Brain microvascular endothelial cell (primary cell): ENCODE measurements around the gene ZCCHC24.

Experiments used
- DNase-seq: peaks from one replicate; pipeline ENCODE4 v3.0.0-alpha.2; 2020
- H3K27ac ChIP-seq: fragments of 250-450 bp; sonication (Bioruptor Pico); 2 replicates; pipeline ENCODE4 v1.5.1; 2020; ENCODE audit warnings: mild to moderate bottlenecking, moderate library complexity
- H3K27me3 ChIP-seq: fragments of 250-450 bp; sonication (Bioruptor Pico); replicated peaks from 2 replicates; pipeline ENCODE4 v1.5.1; 2020; ENCODE audit warnings: mild to moderate bottlenecking
- H3K36me3 ChIP-seq: fragments of 250-450 bp; sonication (Bioruptor Pico); replicated peaks from 2 replicates; pipeline ENCODE4 v1.5.1; 2020; ENCODE audit warnings: mild to moderate bottlenecking
- H3K4me3 ChIP-seq: 2 replicates; pipeline ENCODE4 v1.5.1; 2011; ENCODE audit warnings: low read depth, mild to moderate bottlenecking, control low read depth, low read length, moderate library complexity
- in situ Hi-C: cut with HindIII; loops from 2 replicates; pipeline ENCODE4 v1.10.0; 2017; ENCODE audit warnings: low sequenced_read_pairs, low pct_ligation_motif_present
- TF ChIP-seq, protein P1 (sequence below): IDR thresholded peaks from 2 replicates; pipeline ENCODE4 v1.5.1; 2011; ENCODE audit warnings: low read depth, mild to moderate bottlenecking, moderate library complexity, low read length, control low read depth, inconsistent platforms; ENCODE audit errors: missing control alignments

The ZCCHC24 gene

DNA sequence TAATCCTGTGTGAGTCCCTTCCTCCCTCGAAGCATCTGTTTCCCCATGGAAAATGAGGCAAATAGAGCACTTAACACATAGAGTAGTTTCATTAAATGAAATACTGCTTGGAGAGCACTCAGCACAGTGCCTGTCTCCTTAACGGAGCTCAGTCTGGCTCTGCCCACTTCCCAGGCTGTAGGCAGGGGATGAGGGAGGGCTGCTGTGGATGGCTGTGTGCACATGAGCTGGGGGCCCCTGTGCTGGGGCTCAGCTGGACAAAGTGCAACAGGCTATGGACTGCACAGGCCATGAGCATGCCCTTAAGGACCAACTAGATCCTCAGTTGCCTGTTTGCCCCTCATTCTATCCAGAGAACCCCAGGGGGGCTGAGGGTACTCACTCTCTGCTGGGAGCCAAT is 14.5 kb downstream of the ZCCHC24 start:
- H3K36me3 ChIP-seq: peaks cover 11% of the 10 kb centered on the region
- no peaks in the 10 kb centered on the region for H3K27me3 ChIP-seq
- no peak overlapping the region for H3K27ac ChIP-seq
- no peak overlapping the region for H3K4me3 ChIP-seq
- DNase-seq: no peak
- TF ChIP-seq, protein P1, sequence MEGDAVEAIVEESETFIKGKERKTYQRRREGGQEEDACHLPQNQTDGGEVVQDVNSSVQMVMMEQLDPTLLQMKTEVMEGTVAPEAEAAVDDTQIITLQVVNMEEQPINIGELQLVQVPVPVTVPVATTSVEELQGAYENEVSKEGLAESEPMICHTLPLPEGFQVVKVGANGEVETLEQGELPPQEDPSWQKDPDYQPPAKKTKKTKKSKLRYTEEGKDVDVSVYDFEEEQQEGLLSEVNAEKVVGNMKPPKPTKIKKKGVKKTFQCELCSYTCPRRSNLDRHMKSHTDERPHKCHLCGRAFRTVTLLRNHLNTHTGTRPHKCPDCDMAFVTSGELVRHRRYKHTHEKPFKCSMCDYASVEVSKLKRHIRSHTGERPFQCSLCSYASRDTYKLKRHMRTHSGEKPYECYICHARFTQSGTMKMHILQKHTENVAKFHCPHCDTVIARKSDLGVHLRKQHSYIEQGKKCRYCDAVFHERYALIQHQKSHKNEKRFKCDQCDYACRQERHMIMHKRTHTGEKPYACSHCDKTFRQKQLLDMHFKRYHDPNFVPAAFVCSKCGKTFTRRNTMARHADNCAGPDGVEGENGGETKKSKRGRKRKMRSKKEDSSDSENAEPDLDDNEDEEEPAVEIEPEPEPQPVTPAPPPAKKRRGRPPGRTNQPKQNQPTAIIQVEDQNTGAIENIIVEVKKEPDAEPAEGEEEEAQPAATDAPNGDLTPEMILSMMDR: no peak
- in situ Hi-C loops: no loop called here

DNA sequence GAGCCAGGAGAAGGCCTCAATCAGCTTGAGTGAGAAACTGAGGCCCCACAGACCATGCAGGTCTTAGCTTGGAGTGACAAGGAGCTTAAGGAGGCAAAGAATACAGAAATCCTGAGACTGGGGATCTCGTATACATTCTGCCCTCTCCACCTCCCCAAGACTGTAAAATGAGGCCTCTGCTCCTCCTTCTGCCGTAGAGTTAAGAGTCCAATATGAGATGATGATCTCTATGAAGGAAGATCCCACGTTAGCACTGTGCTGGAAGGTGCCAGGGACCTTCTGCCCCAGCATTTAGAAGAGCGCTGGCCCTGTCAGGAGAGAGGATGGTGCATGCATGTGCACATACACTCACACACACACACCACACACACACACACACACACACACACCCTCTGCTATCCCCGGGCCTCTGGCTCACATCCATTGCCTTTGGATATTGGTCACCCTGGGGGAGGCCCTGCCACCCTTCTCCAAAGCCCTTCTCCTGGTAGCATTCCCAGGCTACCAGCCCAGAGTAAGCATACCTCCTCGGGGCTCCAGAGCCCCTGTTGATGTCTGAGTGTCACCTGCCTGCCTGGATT is 15.0 kb downstream of the ZCCHC24 start:
- Histone ChIP-seq H3K4me3 (no peak overlapping the region), H3K36me3 (peaks cover 14% of the 10 kb centered on the region), H3K27me3 (no peaks in the 10 kb centered on the region), H3K27ac (no peak overlapping the region)
- DNase-seq: no peak
- TF ChIP-seq, protein P1: no peak
- in situ Hi-C loops: no loop called here

DNA sequence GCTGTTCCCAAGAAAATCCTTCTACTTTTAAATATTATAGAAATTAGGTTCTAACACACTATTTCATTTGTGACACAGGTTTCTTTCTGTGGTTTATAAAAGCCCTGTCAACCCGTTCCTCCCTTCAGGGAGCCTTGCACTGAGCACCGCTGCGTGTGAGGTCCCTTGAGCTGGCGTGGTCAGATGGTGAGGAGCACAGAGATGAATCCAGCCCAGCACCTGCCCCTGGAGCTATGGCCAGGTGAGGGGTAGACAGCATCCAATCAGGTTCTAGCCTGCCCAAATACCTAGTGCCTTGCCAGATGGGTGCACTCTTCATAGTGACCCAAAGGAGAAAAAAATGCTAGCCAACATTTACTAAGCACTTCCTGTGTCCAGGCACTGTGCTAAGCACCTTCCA is 15.7 kb downstream of the ZCCHC24 start:
- Histone ChIP-seq H3K27ac (no peak overlapping the region), H3K27me3 (no peaks in the 10 kb centered on the region), H3K36me3 (peaks cover 15% of the 10 kb centered on the region), H3K4me3 (no peak overlapping the region)
- DNase-seq: no peak
- TF ChIP-seq, protein P1: no peak
- in situ Hi-C loops: no loop called here

DNA sequence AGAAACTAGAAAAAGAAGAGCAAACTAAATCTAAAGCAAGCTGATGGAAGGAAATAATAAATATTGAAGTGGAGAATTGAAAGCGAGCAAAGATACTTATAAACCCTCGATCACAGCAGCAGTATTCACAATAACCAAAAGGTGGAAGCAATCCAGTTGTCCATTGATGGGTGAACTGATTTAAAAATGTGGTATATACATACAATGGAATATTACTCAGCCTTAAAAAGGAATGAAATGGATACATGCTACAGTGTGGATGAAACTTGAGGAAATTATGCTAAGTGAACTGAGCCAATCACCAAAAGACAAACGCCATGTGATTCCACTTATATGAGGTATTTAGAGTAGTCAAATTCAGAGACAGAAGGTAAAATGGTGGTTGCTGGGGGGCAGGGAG is 17.5 kb downstream of the ZCCHC24 start:
- Histone ChIP-seq H3K27me3 (no peaks in the 10 kb centered on the region), H3K4me3 (no peak overlapping the region), H3K27ac (no peak overlapping the region), H3K36me3 (peaks cover 15% of the 10 kb centered on the region)
- DNase-seq: no peak
- in situ Hi-C loops: no loop called here
- TF ChIP-seq, protein P1: no peak

DNA sequence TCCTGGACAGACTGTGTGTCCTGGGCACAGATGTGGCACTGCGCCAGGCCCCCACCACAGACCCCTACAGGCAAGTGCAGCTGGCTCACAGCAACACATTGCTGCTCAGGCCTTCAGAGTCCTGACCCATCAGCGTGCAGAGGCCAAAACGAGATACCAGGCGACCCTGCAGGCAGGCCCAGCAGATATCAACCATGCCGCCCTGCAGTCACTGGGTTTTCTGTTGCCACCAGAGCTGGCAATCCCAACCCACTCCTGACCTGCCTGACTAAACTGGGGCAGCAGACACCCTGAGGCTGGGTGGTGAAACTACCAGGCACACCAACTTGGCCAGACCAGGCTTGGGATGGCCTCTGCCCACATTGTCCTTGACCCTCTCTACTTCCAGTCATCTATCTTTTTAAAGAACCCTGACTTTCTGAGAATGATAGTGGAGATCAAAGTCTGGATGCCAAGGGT is 20.3 kb downstream of the ZCCHC24 start:
- TF ChIP-seq, protein P1: no peak
- in situ Hi-C loops: no loop called here

More for the DNA sequence above, 20.3 kb downstream of the ZCCHC24 start:
- H3K36me3 ChIP-seq: peaks cover 13% of the 10 kb centered on the region
- DNase-seq: no peak
- H3K27ac ChIP-seq: no peak overlapping the region
- no peak overlapping the region for H3K4me3 ChIP-seq
- no peaks in the 10 kb centered on the region for H3K27me3 ChIP-seq
